Measurements from ENCODE around the gene XPR1.

DNA sequence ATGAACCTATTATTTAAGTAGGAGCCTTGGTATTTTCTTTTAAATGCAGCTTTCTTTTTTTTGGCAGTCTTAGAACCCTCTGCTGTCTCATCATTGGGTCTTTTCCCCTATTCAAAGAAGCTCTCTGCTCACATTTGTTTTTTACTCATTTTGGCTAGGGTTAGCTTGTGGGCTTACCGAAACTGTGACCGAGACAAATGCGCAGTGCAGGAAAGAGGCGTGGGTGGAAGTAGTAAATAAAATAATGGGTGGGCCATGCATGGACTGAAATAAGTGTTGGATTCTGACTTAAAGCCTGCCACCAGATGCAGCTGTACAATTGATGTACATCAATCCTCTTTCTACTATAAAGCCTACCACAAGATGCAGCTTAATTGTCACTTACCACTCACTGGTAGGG is 14.7 kb downstream of the XPR1 start:
- TF ChIP-seq POLR2A (IDR thresholded peaks at IDR 0.05; ENCODE audit: low read depth, low read length) (no peak), POLR2AphosphoS5 (IDR thresholded peaks at IDR 0.05; ENCODE audit: low read depth, low read length) (no peak), TAF1 (IDR thresholded peaks at IDR 0.05; ENCODE audit: low read depth, low read length) (no peak)
